HG03025 (cell line): Measurements from ENCODE around the gene KLHL17.
"Not testable (repeated sequence)": the region's sequence is repeated elsewhere in the genome, so short reads cannot be mapped to it uniquely, and the experiment has no call there.

Experiments
- ATAC-seq: cut with Tn5 transposase; IDR thresholded peaks from one replicate; pipeline ENCODE4 v1.9.1; 2021; ENCODE audit warnings: mild to moderate bottlenecking, moderate library complexity; ENCODE audit not compliant: unreplicated experiment, low FRiP score

Gene KLHL17

DNA sequence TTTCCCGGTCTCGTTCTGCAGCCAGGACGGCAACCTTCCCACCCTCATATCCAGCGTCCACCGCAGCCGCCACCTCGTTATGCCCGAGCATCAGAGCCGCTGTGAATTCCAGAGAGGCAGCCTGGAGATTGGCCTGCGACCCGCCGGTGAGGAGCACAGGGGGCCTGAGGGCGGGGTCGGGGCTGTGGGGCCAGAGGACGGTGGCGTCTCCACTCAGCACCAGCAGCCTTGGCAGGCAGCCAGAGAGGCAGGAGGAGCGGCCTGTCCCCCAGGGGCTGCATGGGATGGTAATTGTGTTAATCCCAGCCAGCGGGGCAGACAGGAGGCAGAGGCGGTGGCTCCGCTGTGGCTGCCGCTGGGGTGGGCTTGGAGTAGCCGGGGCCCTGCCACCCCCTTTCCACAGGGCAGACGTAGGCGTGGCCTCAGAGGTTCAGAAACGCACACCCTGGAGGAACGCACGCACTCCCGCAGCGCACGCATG is 24.6 kb upstream of the KLHL17 start:
- ATAC-seq = no peak

DNA sequence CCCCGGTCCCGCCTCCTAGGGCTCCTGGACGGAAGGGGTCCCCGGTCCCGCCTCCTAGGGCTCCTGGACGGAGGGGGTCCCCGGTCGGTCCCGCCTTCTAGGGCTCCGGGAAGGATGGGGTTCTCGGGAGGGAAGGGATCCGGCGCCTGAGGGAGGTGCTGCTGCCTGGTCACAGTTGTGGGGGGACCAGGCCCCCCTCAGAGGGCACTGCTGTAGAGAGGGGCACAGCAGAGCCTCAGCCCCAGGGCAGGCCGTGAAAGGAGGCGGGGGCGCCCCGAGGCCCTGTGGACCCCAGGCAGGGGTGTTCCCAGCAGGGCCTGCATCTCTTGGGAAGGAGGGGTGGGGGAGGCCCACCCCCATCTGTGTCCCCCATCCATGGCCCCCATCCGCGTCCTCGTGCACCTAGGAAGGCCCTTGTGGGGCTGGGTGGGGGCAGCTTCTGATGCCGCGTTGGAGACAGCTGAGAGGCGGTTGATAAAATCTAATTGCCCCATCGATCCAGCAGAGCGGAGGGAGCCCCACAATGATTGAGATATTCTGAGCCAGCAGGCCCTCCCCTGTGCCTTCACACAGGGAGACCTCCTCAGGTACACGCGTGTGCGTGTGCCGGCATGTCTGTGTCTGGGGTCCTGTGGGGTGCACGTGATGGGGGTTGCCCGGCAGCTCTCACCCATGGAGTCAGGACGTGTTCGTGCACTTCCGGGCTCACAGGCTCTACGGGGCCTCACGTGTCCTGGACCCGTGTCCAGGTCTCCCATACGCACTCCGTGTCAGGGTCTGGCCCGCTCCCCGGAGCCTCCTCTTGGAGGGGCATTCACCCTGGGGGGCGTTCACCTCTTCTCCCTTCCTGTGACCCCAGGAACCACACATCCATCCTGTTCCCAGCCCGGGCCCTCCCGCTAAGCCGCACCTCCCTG is 23.8 kb upstream of the KLHL17 start:
- no peak for ATAC-seq

DNA sequence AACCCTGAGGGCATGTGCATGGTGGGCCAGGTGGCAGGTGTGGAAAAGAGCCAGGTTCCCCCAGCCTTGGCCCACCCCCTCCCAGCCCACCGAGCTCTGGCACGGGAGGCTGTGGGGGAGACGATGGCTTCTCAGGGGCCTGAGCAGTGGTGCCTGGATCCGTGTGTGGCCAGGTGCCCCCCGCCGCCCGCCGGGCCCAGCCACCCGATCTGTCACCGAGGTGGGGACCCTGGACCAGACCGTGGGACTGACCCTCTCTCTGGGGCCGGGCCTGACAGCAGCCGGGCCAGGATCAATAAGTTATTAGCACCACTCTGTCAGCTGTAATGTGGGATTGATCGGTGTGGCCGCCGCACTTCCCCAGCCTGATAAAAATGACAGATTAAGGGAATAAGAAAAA is 22.9 kb upstream of the KLHL17 start:
- no peak for ATAC-seq

DNA sequence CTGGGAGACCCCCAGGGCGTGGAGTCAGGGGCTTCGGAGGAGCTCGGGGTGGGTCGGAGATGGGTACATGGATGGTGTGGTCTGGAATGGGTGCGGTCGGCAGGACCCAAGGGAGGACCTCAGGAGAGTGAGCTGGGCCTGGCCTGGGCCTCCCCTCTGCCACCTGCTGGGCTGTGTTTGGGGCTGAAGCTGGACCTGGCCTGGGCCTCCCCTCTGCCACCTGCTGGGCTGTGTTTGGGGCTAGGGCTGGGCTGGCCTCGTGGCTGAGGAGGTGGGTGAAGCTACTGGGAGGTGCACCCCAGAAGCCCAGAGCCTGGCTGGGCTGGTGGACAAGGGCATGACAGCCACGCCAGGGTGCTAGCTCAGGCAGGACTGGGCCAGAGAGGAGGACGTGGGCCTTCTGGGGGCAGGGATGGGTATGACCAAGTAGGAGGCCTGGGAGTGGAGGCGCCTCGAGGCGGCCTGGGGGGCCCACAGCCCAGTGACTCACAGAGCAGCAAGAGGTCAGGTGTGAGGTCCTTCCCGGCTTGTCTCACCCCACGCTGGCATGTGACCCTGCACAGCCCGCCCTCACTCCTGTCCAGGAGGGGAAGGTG is 22.2 kb upstream of the KLHL17 start:
- ATAC-seq = no peak

DNA sequence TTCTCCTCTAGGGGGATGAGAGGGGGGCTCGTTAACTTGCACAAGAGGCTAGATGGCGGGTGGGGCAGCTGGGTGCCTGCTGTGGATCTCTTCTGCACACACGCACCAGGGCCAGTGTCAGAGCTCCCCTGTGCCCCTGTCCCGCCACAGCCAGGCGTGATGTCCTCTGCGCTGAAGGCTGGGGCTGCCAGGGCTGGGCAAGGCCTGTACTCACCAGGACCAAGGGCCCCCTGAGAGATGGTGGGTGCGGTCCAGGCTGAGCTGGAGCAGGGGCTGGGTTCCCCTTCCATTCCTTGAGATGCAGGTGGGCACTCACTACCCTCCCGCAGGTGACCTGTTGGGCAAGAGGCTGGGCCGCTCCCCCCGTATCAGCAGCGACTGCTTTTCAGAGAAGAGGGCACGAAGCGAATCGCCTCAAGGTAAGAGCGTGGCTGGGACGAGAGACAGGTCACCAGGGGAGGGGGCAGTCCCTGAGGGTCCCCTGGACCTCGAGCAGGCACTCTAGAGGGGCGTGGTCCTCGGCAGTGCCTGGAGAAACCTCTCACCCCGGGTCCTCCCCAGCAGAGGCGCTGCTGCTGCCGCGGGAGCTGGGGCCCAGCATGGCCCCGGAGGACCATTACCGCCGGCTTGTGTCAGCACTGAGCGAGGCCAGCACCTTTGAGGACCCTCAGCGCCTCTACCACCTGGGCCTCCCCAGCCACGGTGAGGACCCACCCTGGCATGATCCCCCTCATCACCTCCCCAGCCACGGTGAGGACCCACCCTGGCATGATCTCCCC is 21.5 kb upstream of the KLHL17 start:
- no peak for ATAC-seq

DNA sequence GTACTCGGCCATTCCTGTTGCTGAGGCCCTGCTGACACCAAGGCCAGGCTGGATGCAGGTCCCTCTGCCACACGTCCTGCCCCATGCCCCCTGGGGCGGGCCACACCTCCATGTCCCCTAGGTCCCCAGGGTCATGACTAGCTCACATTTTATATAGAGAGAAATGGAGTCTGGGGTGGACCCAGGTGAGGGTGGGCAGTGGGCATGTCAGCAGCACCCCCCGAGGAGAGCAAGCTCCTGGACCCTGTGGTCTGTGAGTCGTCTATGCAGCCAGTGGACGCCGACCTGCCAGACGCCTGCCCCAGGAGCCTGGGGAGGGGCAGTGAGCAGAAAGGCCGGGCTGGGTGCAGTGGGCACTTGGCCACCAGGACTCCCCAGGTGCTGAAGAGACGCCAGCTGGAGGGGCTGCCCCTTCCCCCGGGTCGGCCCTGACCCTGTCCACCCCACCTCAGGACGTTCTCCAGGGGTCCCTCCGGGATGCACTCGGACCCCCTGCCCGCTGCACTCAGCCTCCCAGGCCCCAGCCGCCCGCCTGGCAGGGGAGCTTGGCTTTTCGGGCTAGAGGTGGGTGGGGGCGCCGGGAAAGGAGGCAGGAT is 20.8 kb upstream of the KLHL17 start:
- ATAC-seq = no peak

DNA sequence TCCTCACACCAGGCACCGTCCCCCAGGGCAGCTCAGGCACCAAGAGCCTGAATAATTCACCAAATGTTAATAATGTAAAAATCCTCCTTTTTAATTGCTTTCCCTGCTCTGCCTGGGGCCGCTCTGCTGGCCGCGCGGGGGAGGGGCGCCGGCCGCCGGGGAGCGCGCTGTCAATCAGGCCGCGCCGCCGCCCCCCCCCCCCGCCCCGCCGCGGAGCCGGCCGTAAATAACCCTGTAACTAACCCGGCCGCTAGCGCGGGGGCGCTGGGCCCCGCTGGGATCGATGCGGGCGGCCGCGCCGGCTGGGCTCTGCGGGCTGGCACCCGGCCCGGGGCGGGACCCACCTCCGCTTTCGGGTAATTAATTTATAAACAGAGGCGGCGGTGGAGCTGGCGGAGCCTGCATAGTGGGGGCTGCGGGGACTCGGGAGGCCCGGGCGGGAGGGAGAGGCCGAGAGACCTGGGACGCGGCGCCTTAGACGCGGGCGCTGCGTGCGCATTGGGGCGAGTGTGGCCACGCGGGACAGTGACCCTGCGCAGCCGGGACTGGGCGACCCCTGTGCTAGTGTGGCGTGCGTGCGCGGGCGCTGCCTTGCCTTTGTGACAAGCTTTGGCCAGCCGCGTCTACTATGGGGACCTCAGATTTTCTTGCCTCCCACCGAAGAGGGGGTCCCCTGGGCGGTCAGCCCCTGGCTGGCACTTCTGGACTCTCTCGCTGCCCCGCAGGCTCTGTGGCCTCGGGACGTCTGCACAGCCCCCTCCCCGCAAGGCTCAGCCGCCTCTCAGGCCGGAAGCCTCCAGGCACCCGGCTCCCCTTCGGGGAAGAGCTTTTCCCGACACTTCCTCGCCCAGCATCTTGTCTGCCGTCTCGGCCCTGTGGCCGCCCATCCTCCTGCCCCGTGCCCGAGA is 20.0 kb upstream of the KLHL17 start:
- ATAC-seq = no peak

DNA sequence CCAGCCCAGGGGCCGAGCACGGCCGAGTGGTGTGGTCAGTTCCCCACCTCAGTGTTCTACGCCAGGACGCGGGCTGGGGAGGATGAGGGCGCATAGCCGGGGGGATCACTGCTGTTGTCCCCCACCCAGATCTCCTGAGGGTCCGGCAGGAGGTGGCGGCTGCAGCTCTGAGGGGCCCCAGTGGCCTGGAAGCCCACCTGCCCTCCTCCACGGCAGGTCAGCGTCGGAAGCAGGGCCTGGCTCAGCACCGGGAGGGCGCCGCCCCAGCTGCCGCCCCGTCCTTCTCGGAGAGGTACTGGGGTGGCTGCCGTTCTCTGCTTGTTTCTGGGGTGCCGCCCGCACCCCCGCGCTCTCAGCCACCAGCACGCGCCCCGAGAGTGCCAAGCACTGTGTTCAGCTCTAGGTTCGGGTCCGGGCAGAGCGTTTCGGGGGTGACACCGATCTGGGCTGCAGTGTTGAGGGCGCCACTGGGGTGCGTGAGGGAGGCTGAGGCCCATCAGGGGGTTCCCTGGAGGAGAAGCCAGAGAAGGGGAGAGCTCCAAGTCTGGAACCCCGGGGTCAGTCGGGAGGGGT is 19.3 kb upstream of the KLHL17 start:
- no peak for ATAC-seq

DNA sequence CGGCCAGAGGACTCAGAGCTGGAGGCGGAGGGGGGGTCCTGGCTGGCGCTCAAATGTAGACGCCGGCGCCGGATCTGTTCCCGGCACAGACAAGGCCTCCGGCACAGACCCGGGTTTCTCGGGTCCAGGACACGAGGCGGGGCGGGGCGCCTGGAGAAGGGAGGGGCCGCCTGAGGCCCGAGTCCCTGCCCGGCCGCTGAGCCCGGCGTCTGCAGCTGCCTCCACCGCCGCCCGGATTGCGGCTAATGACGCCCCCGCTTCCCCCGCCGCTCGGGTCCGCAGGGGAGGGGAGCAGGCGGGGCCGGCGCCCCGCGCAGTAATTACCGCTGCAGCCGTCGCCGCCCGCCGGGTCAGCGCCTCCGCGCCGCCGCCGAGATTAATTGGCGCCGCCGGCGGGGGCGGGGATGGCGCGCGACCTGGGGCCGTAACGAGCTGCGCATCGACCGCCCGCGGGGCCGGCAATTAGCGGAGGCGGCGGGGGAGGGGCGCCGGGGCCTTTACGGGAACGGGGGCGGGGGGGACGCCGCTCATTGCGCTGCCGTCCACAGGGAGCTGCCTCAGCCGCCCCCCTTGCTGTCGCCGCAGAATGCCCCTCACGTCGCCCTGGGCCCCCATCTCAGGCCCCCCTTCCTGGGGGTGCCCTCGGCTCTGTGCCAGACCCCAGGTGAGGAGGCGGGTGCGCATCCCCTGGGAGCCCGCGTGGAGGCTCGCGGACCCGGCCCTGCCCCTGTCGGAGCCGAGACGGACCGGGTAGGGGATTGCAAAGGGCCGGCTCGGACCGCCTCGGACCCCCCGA is 18.6 kb upstream of the KLHL17 start:
- ATAC-seq = no peak

DNA sequence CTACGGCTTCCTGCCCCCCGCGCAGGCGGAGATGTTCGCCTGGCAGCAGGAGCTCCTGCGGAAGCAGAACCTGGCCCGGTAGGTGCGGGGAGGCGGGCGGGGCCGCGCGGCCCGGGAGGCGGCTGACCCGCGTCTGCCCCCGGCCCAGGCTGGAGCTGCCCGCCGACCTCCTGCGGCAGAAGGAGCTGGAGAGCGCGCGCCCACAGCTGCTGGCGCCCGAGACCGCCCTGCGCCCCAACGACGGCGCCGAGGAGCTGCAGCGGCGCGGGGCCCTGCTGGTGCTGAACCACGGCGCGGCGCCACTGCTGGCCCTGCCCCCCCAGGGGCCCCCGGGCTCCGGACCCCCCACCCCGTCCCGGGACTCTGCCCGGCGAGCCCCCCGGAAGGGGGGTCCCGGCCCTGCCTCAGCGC is 18.0 kb upstream of the KLHL17 start:
- no peak for ATAC-seq

DNA sequence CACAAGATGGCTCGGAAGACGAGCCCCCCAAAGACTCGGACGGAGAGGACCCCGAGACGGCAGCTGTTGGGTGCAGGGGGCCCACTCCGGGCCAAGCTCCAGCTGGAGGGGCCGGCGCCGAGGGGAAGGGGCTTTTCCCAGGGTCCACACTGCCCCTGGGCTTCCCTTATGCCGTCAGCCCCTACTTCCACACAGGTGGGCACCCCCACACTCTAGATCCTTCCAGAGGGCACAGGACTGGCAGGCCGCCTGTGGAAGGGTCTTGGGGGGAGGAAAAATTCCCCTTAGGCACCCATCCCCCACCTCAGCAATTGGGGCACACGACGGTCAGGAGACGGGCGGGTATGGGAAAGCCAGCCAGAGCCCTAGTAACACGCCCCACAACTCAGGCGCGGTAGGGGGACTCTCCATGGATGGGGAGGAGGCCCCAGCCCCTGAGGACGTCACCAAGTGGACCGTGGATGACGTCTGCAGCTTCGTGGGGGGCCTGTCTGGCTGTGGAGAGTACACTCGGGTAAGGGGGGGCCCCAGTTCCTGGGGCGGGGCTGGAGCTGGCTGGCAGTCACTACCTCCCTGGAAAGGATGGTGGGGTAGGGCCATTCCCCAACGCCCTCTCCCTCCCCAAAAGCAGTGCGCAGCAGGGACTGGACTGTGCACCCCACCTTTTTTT is 17.4 kb upstream of the KLHL17 start:
- no peak for ATAC-seq

DNA sequence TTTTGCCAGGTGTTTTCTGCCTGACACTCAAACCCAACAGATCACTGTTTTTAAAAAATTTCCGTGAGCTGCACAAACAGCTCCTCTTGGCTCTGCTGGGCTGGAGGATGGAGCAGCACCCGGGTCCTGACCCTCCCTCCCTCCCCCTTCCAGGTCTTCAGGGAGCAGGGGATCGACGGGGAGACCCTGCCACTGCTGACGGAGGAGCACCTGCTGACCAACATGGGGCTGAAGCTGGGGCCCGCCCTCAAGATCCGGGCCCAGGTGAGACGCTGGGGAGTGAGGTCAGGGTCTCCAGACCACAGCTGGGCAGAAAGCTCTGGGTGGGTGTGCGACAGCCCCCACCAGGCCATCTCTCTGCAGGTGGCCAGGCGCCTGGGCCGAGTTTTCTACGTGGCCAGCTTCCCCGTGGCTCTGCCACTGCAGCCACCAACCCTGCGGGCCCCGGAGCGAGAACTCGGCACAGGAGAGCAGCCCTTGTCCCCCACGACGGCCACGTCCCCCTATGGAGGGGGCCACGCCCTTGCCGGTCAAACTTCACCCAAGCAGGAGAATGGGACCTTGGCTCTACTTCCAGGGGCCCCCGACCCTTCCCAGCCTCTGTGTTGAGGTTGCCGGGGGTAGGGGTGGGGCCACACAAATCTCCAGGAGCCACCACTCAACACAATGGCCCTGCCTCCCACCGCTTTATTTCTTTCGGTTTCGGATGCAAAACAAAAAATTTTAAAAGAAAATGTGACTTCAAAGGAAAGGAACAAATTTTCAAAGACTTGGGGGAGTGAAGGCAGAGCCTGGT is 16.6 kb upstream of the KLHL17 start:
- ATAC-seq = no peak

DNA sequence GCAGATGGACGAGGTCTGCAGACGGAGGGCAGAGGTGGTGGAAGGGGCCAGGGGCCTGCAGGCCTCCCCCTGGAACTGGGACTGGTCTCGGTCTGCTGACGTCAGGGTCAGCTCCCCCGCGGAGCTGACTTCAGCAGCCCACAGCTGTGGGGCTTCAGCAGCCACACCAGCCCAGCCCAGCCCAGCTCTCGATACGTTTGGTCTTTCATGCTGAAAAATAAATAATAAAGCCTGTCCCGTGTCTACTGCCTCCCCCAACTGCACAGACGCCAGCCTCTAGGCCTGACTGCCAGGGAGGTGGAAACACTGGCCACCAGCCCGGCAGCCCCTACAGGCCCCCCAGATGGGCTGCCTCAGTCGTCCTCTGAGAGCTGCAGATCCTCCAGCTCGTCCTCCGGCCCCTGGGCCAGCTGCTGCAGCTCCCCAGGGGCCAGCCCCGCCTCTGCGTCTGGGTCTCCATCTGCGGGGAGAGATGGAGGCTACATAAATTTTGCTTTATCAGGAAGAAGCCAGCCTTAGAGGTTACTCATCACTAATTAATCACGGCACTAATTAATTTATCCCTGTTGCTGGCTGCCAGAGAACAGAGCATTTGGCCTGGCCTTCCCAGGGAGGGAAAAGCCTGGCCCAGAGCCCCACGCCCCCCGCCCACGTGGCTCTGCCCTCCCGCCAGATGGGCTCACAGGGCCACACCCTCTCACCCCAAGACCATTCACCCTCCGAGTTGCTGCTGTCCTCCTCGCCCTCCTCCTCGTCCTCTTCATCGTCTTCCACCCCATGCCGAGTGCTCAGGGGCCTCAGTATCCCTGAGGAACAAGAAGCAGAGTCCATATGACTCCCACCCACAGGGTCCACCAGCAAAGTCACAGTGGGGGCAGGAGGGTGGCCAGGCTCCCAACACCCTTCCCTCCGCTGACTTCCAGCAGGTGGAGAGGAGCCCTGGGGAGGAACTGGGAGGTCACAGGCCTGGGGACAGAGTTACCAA is 15.8 kb upstream of the KLHL17 start:
- ATAC-seq = no peak

DNA sequence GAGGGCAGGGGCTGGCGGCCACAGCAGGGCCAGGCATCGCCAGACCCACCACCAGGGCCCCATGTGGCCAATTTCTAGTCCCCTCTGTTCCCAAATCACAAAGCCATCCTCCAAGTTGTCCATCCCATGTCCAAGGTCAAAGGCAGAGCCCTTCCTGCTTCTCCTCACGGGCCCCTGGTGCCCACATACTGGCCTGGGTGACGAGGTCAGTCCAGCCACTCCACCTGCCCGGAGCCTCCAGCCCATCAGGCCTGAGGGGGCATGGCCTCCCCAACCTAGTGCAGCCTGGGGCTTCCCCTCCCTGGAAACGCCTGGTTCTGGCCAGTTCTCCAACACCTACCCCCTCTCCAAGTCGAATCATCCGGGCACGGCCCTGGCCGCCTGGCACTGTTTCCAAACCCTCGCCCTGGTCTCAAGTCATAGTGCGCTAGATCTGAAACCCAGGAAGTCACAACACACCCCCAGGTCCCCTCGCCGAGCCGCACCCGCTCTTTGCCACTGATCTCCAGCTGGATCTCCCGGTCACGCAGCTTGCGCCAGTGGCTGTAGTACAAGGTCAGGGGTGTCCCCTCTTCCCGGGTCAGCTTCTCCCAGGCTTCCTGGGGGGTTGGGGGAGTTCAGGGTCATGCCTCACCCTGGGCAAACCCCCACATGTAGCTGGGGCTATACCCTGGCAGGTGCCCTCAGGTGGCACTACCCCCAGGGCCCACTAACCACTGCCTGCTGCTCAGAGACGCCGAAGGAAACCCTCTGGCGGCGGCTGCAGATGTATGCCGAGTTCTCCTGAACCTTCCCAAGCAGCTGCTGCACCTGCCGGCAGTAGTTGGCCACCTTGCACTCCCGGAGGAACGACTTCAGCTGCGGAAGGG is 14.5 kb upstream of the KLHL17 start:
- no peak for ATAC-seq

DNA sequence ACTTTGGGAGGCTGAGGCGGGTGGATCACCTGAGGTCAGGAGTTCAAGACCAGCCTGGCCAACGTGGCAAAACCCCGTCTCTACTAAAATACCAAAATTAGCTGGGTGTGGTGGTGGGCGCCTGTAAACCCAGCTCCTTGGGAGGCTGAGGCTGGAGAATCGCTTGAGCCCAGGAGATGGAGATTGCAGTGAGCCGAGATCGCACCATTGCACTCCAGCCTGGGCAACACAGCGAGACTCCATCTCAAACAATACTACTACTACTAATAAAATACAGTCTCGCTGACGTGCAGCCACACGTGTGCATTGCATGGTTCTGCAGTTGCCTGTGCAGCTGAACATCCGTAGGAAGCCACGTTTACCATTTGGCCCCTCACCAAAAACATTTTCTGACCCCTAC is 13.6 kb upstream of the KLHL17 start:
- ATAC-seq = not testable (repeated sequence)
